BE2C (cell line): ENCODE measurements around the gene EFCAB11.
A peak's percentile ranks its signal among the peaks of the same experiment; 100 is the strongest.

ENCODE experiments used
- DNase-seq: peaks from one replicate; pipeline ENCODE4 v3.0.0-alpha.2; 2020
- H3K27me3 ChIP-seq: fragments of 250-450 bp; sonication (Bioruptor Pico); 2 replicates; pipeline ENCODE4 v1.5.1; 2020; ENCODE audit warnings: mild to moderate bottlenecking
- H3K36me3 ChIP-seq: fragments of 250-450 bp; sonication (Bioruptor Pico); 2 replicates; pipeline ENCODE4 v1.5.1; 2020; ENCODE audit warnings: mild to moderate bottlenecking
- H3K4me1 ChIP-seq: fragments of 250-450 bp; sonication (Bioruptor Pico); 2 replicates; pipeline ENCODE4 v1.5.1; 2020
- H3K4me3 ChIP-seq: 2 replicates; pipeline ENCODE4 v1.5.1; 2011; ENCODE audit warnings: low read depth, low read length
- H3K9me3 ChIP-seq: fragments of 250-450 bp; sonication (Bioruptor Pico); 2 replicates; pipeline ENCODE4 v1.5.1; 2020
- CTCF ChIP-seq: IDR thresholded peaks from 2 replicates; pipeline ENCODE4 v1.5.1; 2012; ENCODE audit warnings: mild to moderate bottlenecking, low read depth, low read length

The EFCAB11 gene

GRCh38 chr14:89959853-89960445, 5.4 kb upstream of the EFCAB11 start:
- DNase-seq, result no peak
- H3K36me3 ChIP-seq, result peaks cover 15% of the 10 kb centered on the region

GRCh38 chr14:89958966-89959365, 4.4 kb upstream of the EFCAB11 start:
- Histone ChIP-seq H3K4me1 (peaks cover 3% of the 10 kb centered on the region; the same call in 1 of the 2 replicates), H3K9me3 (no peaks in the 10 kb centered on the region), H3K27me3 (no peaks in the 10 kb centered on the region), H3K4me3 (no peak overlapping the region), H3K36me3 (peaks cover 15% of the 10 kb centered on the region)
- TF ChIP-seq CTCF, result no peak
- DNase-seq, result no peak

More at GRCh38 chr14:89959853-89960445, 5.4 kb upstream of the EFCAB11 start:
- Histone ChIP-seq H3K4me3 (no peak overlapping the region), H3K9me3 (no peaks in the 10 kb centered on the region), H3K4me1 (peaks cover 3% of the 10 kb centered on the region; the same call in 1 of the 2 replicates), H3K27me3 (no peaks in the 10 kb centered on the region)
- no peak for TF ChIP-seq CTCF

GRCh38 chr14:89957791-89958190, 3.3 kb upstream of the EFCAB11 start:
- Histone ChIP-seq H3K4me3 (no peak overlapping the region), H3K36me3 (peaks cover 8% of the 10 kb centered on the region), H3K4me1 (peaks cover 3% of the 10 kb centered on the region; the same call in 1 of the 2 replicates), H3K9me3 (no peaks in the 10 kb centered on the region), H3K27me3 (no peaks in the 10 kb centered on the region)
- TF ChIP-seq CTCF, result no peak
- DNase-seq, result no peak

- Histone ChIP-seq H3K9me3 (no peaks in the 10 kb centered on the region), H3K27me3 (no peaks in the 10 kb centered on the region), H3K4me3 (peak overlapping the region; percentile 84; the same call in 1 of the 2 replicates), H3K36me3 (peaks cover 8% of the 10 kb centered on the region), H3K4me1 (peaks cover 3% of the 10 kb centered on the region; the same call in 1 of the 2 replicates)
- no peak for TF ChIP-seq CTCF
- DNase-seq, result no peak
Observed at GRCh38 chr14:89957376-89957775, 2.8 kb upstream of the EFCAB11 start.

- H3K36me3 ChIP-seq, result peaks cover 8% of the 10 kb centered on the region
- no peaks in the 10 kb centered on the region for H3K27me3 ChIP-seq
- TF ChIP-seq CTCF, result no peak
- peaks cover 3% of the 10 kb centered on the region; the same call in 1 of the 2 replicates for H3K4me1 ChIP-seq
- peak overlapping the region; percentile 84 for H3K4me3 ChIP-seq
- no peaks in the 10 kb centered on the region for H3K9me3 ChIP-seq
- no peak for DNase-seq
Observed at GRCh38 chr14:89956661-89957009, 2.1 kb upstream of the EFCAB11 start.
